Measurements from ENCODE around the gene TAPT1. TPM values are rescaled to one million over a fixed set of nuclear protein-coding genes. Genes with fewer than 3 reads are reported as not detected.

TAPT1 gene
- polyA plus RNA-seq, 1 of the 3 experiments (the other 2 are of a cell fraction): 6.2 TPM

GRCh38 chr4:16123356-16124084 is 102.8 kb downstream of the TAPT1 start:
- TF ChIP-seq GATA2 (CRISPR knock-in tag; IDR thresholded peaks at IDR 0.05): no peak
- TF ChIP-seq POLR2AphosphoS5 (IDR thresholded peaks at IDR 0.05; ENCODE audit: low read depth, low read length): no peak
- no peak for TF ChIP-seq REST (IDR thresholded peaks at IDR 0.05; ENCODE audit: low read depth, low read length)
- no peak for TF ChIP-seq ELF1 (IDR thresholded peaks at IDR 0.05)
- no peak for TF ChIP-seq RFX5 (IDR thresholded peaks at IDR 0.05; ENCODE audit: low read length)
- no peak for TF ChIP-seq TAF1 (IDR thresholded peaks at IDR 0.05; ENCODE audit: borderline replicate concordance, low read depth, low read length)
- TF ChIP-seq TCF12 (IDR thresholded peaks at IDR 0.05): no peak
- TF ChIP-seq JUND (IDR thresholded peaks at IDR 0.05): no peak
- TF ChIP-seq EZH2phosphoT487 (IDR thresholded peaks at IDR 0.05; ENCODE audit: borderline replicate concordance, low read depth): no peak
- no peak for TF ChIP-seq MXI1 (IDR thresholded peaks at IDR 0.05; ENCODE audit: low read depth, low read length)
- TF ChIP-seq FOSL2 (IDR thresholded peaks at IDR 0.05; ENCODE audit: borderline replicate concordance, low read depth): no peak
- Histone ChIP-seq H3K9me2 (no peaks in the 10 kb centered on the region), H4K20me1 (ENCODE audit: insufficient read depth) (no peaks in the 10 kb centered on the region), H3K4me3 (ENCODE audit: low read depth in 2 of 2, low read length in 1 of 2) (no peak overlapping the region), H3K79me2 (ENCODE audit: insufficient read depth) (no peaks in the 10 kb centered on the region), H3K4me1 (ENCODE audit: control insufficient read depth in 1 of 2, insufficient read depth in 2 of 2, low read depth in 1 of 2, low read length in 1 of 2) (peaks cover 0 to 5% of the 10 kb centered on the region in 2 experiments; a peak in 1 of 4 replicates), H2AFZ (ENCODE audit: low read depth) (no peak overlapping the region), H3K9me3 (no peaks in the 10 kb centered on the region), H3K27me3 (ENCODE audit: insufficient read depth) (no peaks in the 10 kb centered on the region), H3K9ac (no peak overlapping the region), H3K36me3 (replicated peaks in 1 of 2; ENCODE audit: control insufficient read depth in 1 of 2, insufficient read depth in 2 of 2, low read length in 1 of 2) (no peaks in the 10 kb centered on the region), H3K27ac (ENCODE audit: low read depth in 2 of 2, low read length in 1 of 2) (no peak overlapping the region), H3F3A (replicated peaks; ENCODE audit: insufficient read depth) (no peaks in the 10 kb centered on the region), H3K4me2 (no peak overlapping the region)
- 40% methylated on average over 6 of the region's 7 CpGs for WGBS (ENCODE audit: low lambda C conversion rate)
- POLR2A ChIA-PET: no interaction called here
- no peak for DNase-seq
- CTCF ChIA-PET: interaction anchor here (0.7 to 1.1 kb wide), 3 partner anchors 12 to 141 kb away, joined by 3 read pairs; no protein-coding TSS in a partner anchor

GRCh38 chr4:16122784-16123183 is 103.5 kb downstream of the TAPT1 start:
- H3K9me3 ChIP-seq: no peaks in the 10 kb centered on the region
- H3K27ac ChIP-seq (ENCODE audit: low read depth in 2 of 2, low read length in 1 of 2): no peak overlapping the region
- no peaks in the 10 kb centered on the region for H3K27me3 ChIP-seq (ENCODE audit: insufficient read depth)
- ChIA-PET POLR2A (no interaction called here), CTCF (interaction anchor here (1.1 kb wide), 1 partner anchor 18 kb away, joined by 3 read pairs; no protein-coding TSS in a partner anchor)
- DNase-seq: no peak
- no peaks in the 10 kb centered on the region for H3F3A ChIP-seq (replicated peaks; ENCODE audit: insufficient read depth)
- no peaks in the 10 kb centered on the region for H4K20me1 ChIP-seq (ENCODE audit: insufficient read depth)
- H3K4me1 ChIP-seq (ENCODE audit: control insufficient read depth in 1 of 2, insufficient read depth in 2 of 2, low read depth in 1 of 2, low read length in 1 of 2): peaks cover 0 to 5% of the 10 kb centered on the region in 2 experiments; a peak in 1 of 4 replicates
- no peak overlapping the region for H2AFZ ChIP-seq (ENCODE audit: low read depth)
- no peak overlapping the region for H3K4me3 ChIP-seq (ENCODE audit: low read depth in 2 of 2, low read length in 1 of 2)
- H3K9me2 ChIP-seq: no peaks in the 10 kb centered on the region
- no peaks in the 10 kb centered on the region for H3K79me2 ChIP-seq (ENCODE audit: insufficient read depth)
- WGBS (ENCODE audit: low lambda C conversion rate): 69% methylated on average over 5 of the region's 5 CpGs
- H3K9ac ChIP-seq: no peak overlapping the region
- no peaks in the 10 kb centered on the region for H3K36me3 ChIP-seq (replicated peaks in 1 of 2; ENCODE audit: control insufficient read depth in 1 of 2, insufficient read depth in 2 of 2, low read length in 1 of 2)
- H3K4me2 ChIP-seq: no peak overlapping the region
- no peak for TF ChIP-seq RCOR1 (IDR thresholded peaks at IDR 0.05; ENCODE audit: low read length)
- no peak for TF ChIP-seq CTCF (IDR thresholded peaks at IDR 0.05)
- no peak for TF ChIP-seq USF2 (IDR thresholded peaks at IDR 0.05; ENCODE audit: borderline replicate concordance, low read depth, low read length)
- no peak for TF ChIP-seq NRF1 (IDR thresholded peaks at IDR 0.05; ENCODE audit: low read depth, low read length)
- no peak for TF ChIP-seq FOSL2 (IDR thresholded peaks at IDR 0.05; ENCODE audit: borderline replicate concordance, low read depth)
- TF ChIP-seq EP300 (IDR thresholded peaks at IDR 0.05; ENCODE audit: borderline replicate concordance in 1 of 2, low read depth in 1 of 2, low read length in 1 of 2): no peak
- no peak for TF ChIP-seq REST (IDR thresholded peaks at IDR 0.05; ENCODE audit: low read depth, low read length)
- TF ChIP-seq TAF1 (IDR thresholded peaks at IDR 0.05; ENCODE audit: borderline replicate concordance, low read depth, low read length): no peak
